BE2C (cell line): ENCODE data around the gene TFDP2.

Experiments used
- DNase-seq: peaks from one replicate; pipeline ENCODE4 v3.0.0-alpha.2; 2020
- H3K27me3 ChIP-seq: fragments of 250-450 bp; sonication (Bioruptor Pico); 2 replicates; pipeline ENCODE4 v1.5.1; 2020; ENCODE audit warnings: mild to moderate bottlenecking
- H3K36me3 ChIP-seq: fragments of 250-450 bp; sonication (Bioruptor Pico); 2 replicates; pipeline ENCODE4 v1.5.1; 2020; ENCODE audit warnings: mild to moderate bottlenecking
- H3K4me1 ChIP-seq: fragments of 250-450 bp; sonication (Bioruptor Pico); 2 replicates; pipeline ENCODE4 v1.5.1; 2020
- H3K4me3 ChIP-seq: 2 replicates; pipeline ENCODE4 v1.5.1; 2011; ENCODE audit warnings: low read depth, low read length
- H3K9me3 ChIP-seq: fragments of 250-450 bp; sonication (Bioruptor Pico); 2 replicates; pipeline ENCODE4 v1.5.1; 2020
- CTCF ChIP-seq: IDR thresholded peaks from 2 replicates; pipeline ENCODE4 v1.5.1; 2012; ENCODE audit warnings: mild to moderate bottlenecking, low read depth, low read length

The TFDP2 gene

GRCh38 chr3:142027735-142028134, 121.6 kb downstream of the TFDP2 start:
- H3K36me3 ChIP-seq: peaks cover 3% of the 10 kb centered on the region
- DNase-seq: no peak
- H3K27me3 ChIP-seq: no peaks in the 10 kb centered on the region
- H3K4me3 ChIP-seq: peak overlapping the region; percentile 76
- no peaks in the 10 kb centered on the region for H3K9me3 ChIP-seq
- H3K4me1 ChIP-seq: peaks cover 13% of the 10 kb centered on the region
- TF ChIP-seq CTCF: no peak

GRCh38 chr3:142027300-142027699, 122.0 kb downstream of the TFDP2 start:
- no peak for DNase-seq
- peaks cover 13% of the 10 kb centered on the region for H3K4me1 ChIP-seq
- H3K27me3 ChIP-seq: no peaks in the 10 kb centered on the region
- H3K36me3 ChIP-seq: peaks cover 3% of the 10 kb centered on the region
- no peak for TF ChIP-seq CTCF
- H3K9me3 ChIP-seq: no peaks in the 10 kb centered on the region
- peak overlapping the region; percentile 76 for H3K4me3 ChIP-seq

- Histone ChIP-seq H3K27me3 (no peaks in the 10 kb centered on the region), H3K4me1 (peaks cover 13% of the 10 kb centered on the region), H3K36me3 (peaks cover 3% of the 10 kb centered on the region), H3K4me3 (peak overlapping the region; percentile 76; the same call in 1 of the 2 replicates), H3K9me3 (no peaks in the 10 kb centered on the region)
- DNase-seq: no peak
- TF ChIP-seq CTCF: no peak
Observed at GRCh38 chr3:142026333-142026732, 123.0 kb downstream of the TFDP2 start.

GRCh38 chr3:142022381-142022780, 127.0 kb downstream of the TFDP2 start:
- Histone ChIP-seq H3K9me3 (no peaks in the 10 kb centered on the region), H3K4me3 (no peak overlapping the region), H3K36me3 (peaks cover 3% of the 10 kb centered on the region), H3K27me3 (no peaks in the 10 kb centered on the region), H3K4me1 (no peaks in the 10 kb centered on the region)
- DNase-seq: peak; percentile 23
- peak; percentile 53 for TF ChIP-seq CTCF

- no peak for TF ChIP-seq CTCF
- Histone ChIP-seq H3K27me3 (no peaks in the 10 kb centered on the region), H3K4me3 (no peak overlapping the region), H3K36me3 (peaks cover 3% of the 10 kb centered on the region), H3K9me3 (no peaks in the 10 kb centered on the region), H3K4me1 (no peaks in the 10 kb centered on the region)
- DNase-seq: no peak
Observed at GRCh38 chr3:142021127-142021526, 128.2 kb downstream of the TFDP2 start.

- Histone ChIP-seq H3K4me1 (no peaks in the 10 kb centered on the region), H3K4me3 (no peak overlapping the region), H3K9me3 (no peaks in the 10 kb centered on the region), H3K27me3 (no peaks in the 10 kb centered on the region), H3K36me3 (peaks cover 3% of the 10 kb centered on the region)
- no peak for TF ChIP-seq CTCF
- no peak for DNase-seq
Observed at GRCh38 chr3:142019794-142020320, 129.5 kb downstream of the TFDP2 start.
